Activated CD8-positive, alpha-beta memory T cell treated with anti-CD3 and anti-CD28 coated beads for 36 hours (primary cell): ENCODE data around the gene FGF12. TPM values are rescaled to one million over a fixed set of nuclear protein-coding genes. Genes with fewer than 3 reads are reported as not detected.

ENCODE experiments used
- CTCF ChIA-PET: fragments of 350-600 bp; sonication (Branson Sonifier 250); formaldehyde crosslinking; loops from one replicate; lab custom pipeline; 2021; ENCODE audit warnings: antibody characterized with exemption; lab: Charles Lee
- POLR2A ChIA-PET: fragments of 350-600 bp; sonication (Branson Sonifier 250); formaldehyde crosslinking; loops from one replicate; lab custom pipeline; 2021; ENCODE audit warnings: antibody characterized with exemption; lab: Charles Lee
- total RNA-seq, 2 experiments: library from RNA; stranded (reverse); gene quantifications; one replicate each; pipeline ENCODE4 v1.2.3, GENCODE V29; 2021

Gene FGF12
- total RNA-seq, 2 experiments from 2014 or later: not detected

- POLR2A ChIA-PET: no interaction called here
- CTCF ChIA-PET: interaction anchor here (0.7 to 1.5 kb wide), 4 partner anchors 12 to 1019 kb away, joined by 3 to 4 read pairs (median 4); no protein-coding TSS in a partner anchor
Measured at GRCh38 chr3:192444096-192444790, 283.1 kb downstream of the FGF12 start.

- ChIA-PET CTCF (no interaction called here), POLR2A (no interaction called here)
Measured at GRCh38 chr3:192435241-192435640, 292.1 kb downstream of the FGF12 start.

GRCh38 chr3:192434186-192434585, 293.2 kb downstream of the FGF12 start:
- CTCF ChIA-PET: no interaction called here
- POLR2A ChIA-PET: no interaction called here

GRCh38 chr3:192433704-192434103, 293.6 kb downstream of the FGF12 start:
- CTCF ChIA-PET: no interaction called here
- POLR2A ChIA-PET: no interaction called here

GRCh38 chr3:192422997-192423342, 304.4 kb downstream of the FGF12 start:
- POLR2A ChIA-PET: no interaction called here
- CTCF ChIA-PET: no interaction called here

- CTCF ChIA-PET: no interaction called here
- POLR2A ChIA-PET: no interaction called here
Measured at GRCh38 chr3:192422321-192422996, 304.9 kb downstream of the FGF12 start.

- POLR2A ChIA-PET: no interaction called here
Measured at GRCh38 chr3:192419312-192419711, 308.0 kb downstream of the FGF12 start.

GRCh38 chr3:192417559-192418055, 309.7 kb downstream of the FGF12 start:
- ChIA-PET CTCF (no interaction called here), POLR2A (no interaction called here)

More at GRCh38 chr3:192419312-192419711, 308.0 kb downstream of the FGF12 start:
- CTCF ChIA-PET: no interaction called here

- ChIA-PET CTCF (no interaction called here), POLR2A (no interaction called here)
Measured at GRCh38 chr3:192417017-192417416, 310.3 kb downstream of the FGF12 start.

GRCh38 chr3:192413461-192413860, 313.9 kb downstream of the FGF12 start:
- ChIA-PET POLR2A (no interaction called here), CTCF (no interaction called here)

- ChIA-PET CTCF (no interaction called here), POLR2A (no interaction called here)
Measured at GRCh38 chr3:192410684-192410960, 316.7 kb downstream of the FGF12 start.

- CTCF ChIA-PET: no interaction called here
- POLR2A ChIA-PET: no interaction called here
Measured at GRCh38 chr3:192409838-192410683, 317.3 kb downstream of the FGF12 start.

GRCh38 chr3:192409201-192409837, 318.0 kb downstream of the FGF12 start:
- POLR2A ChIA-PET: no interaction called here
- CTCF ChIA-PET: no interaction called here

- ChIA-PET CTCF (no interaction called here), POLR2A (no interaction called here)
Measured at GRCh38 chr3:192408647-192409200, 318.6 kb downstream of the FGF12 start.

GRCh38 chr3:192408007-192408646, 319.2 kb downstream of the FGF12 start:
- CTCF ChIA-PET: no interaction called here
- POLR2A ChIA-PET: no interaction called here

GRCh38 chr3:192399767-192400166, 327.6 kb downstream of the FGF12 start:
- ChIA-PET CTCF (no interaction called here), POLR2A (no interaction called here)

- CTCF ChIA-PET: no interaction called here
- POLR2A ChIA-PET: no interaction called here
Measured at GRCh38 chr3:192397012-192397411, 330.3 kb downstream of the FGF12 start.

- ChIA-PET POLR2A (no interaction called here), CTCF (no interaction called here)
Measured at GRCh38 chr3:192395506-192395905, 331.8 kb downstream of the FGF12 start.

GRCh38 chr3:192392986-192393385, 334.4 kb downstream of the FGF12 start:
- CTCF ChIA-PET: no interaction called here
- POLR2A ChIA-PET: no interaction called here
